ENCODE results near the gene MICAL3.

- TF ChIP-seq CTCF (IDR thresholded peaks at IDR 0.05), result no peak
- TF ChIP-seq POLR2A (IDR thresholded peaks at IDR 0.05), result no peak
- TF ChIP-seq EP300 (IDR thresholded peaks at IDR 0.05), result no peak
Measured at GRCh38 chr22:17746916-17747315, 277.4 kb downstream of the MICAL3 start.

Data from tibial nerve (tissue), 4 donors.